CD4-positive, alpha-beta T cell treated with Interleukin-4 for 1 hour (primary cell): ENCODE measurements around the gene GPS1.

Source experiments
- DNase-seq, 2 donors: peaks; one replicate each; pipeline ENCODE4 v3.0.0-alpha.2; 2020 to 2022

GPS1 gene

DNA sequence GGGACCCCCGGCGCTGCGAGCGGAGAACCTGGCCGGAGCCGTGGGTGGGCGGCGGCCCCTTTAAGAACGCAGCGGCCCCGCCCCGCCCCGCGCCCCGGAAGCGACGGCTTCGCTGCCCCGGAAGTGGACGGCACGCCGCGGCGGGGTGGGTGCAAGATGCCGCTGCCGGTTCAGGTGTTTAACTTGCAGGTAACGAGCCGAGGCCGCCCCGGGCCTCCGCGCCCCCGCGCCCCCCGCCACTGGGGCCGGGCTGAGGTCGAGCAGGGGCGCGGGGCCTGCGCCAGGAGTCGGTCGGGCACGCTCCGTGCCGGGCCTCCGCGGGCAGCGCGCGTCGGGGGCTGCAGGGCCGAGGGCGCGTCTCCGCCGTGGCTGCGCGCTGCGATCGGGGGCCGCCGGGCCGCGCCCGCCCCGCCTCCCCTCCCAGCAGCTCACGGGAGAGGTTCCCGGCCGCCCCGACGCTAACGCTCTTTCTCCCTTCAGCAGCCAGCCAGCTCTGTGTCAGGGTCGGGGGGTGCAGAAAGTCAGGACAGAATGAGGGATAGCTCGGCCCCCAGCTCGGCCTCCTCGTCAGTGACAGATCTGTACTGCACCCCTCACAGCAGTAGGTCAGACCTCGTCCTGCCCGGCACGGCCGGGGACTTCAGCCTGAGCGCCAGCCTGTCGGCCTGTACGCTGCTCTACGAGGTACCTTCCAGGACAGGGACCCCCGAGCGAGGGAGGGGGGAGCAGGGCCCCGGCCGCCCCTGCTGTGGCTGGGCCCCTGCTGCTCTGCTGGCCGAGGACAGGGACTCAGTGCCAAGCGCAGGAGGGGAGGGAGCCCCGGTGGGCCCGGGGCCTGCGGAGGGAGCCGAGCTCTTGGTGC lies at the start of gene GPS1, which contains the start of gene RFNG:
Gene GPS1, plus strand, starts transcription at position 123 of the 862 bp plus-strand sequence. Its CDS starts 34 bp downstream, at position 157.
Gene RFNG, minus strand, starts transcription at position 36 of the 862 bp plus-strand sequence. CDS start 45 bp downstream, outside the sequence.
- peak; percentile 66 to 75 for DNase-seq

GRCh38 chr17:82003411-82004381 lies 48.0 kb upstream of the GPS1 start:
- no peak for DNase-seq

DNA sequence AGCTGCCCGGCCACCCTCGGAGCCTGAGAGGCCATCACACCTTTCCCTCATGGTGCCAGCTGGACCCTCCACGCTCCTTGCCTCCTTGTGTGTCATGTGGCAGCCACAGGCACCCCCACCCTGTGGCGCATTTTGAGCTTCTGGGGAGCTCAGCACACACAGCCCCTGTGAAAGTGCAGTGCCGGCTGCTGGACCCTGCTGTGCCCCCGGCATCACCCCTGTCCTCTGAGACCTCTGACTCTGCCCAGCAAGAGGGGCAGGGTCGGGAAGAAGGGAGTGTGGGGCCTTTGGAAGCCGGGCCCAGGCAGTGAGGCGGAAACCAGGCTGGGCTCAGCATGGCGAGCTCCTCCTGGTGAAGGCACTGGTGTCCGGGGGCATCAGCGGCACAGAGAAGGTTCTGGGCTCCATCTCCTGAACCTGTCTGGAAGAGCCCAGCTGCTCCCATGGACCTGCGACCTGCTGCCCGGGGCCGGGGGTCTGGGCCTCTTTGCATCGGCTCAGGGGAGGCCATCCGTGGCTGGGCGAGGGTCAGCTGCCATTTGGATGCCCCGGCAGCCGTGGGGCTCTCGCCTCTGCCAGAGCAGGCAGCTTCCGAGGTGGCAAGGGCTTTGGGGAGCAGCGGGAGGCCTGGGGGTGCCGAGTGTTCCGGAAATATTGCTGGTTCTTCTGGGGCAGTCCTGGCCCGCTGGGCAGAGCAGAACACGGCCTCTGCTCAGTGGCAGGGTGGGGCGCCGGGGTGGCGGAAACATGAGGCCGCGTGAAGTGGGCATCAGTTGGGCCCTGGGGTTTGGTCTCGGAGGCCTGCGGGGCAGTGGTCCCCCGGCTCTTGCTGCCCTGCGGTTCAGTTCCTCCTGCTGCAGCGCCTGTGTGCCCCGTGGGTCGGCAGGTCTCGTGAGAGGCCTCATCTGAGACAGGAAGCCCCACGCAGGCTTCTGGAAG lies 46.9 kb upstream of the GPS1 start:
- DNase-seq: no peak

GRCh38 chr17:82005701-82006348 lies 45.9 kb upstream of the GPS1 start:
- no peak for DNase-seq

- no peak for DNase-seq
These were observed 45.0 kb upstream of the GPS1 start for GRCh38 chr17:82006468-82007227.

DNA sequence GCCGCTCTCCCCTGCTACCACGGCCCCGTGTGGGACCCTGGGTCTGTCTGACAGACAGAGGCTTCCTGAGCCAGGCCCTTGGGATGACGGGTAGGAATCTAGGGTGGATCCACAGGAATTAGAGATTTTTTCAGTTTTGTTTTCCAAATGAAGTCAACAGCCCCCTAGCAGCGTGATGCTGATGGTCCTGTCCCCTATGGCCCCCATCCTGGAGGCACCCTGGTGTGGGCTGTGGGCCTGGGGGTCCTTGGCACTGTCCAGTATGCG lies 44.5 kb upstream of the GPS1 start:
- DNase-seq: no peak

DNA sequence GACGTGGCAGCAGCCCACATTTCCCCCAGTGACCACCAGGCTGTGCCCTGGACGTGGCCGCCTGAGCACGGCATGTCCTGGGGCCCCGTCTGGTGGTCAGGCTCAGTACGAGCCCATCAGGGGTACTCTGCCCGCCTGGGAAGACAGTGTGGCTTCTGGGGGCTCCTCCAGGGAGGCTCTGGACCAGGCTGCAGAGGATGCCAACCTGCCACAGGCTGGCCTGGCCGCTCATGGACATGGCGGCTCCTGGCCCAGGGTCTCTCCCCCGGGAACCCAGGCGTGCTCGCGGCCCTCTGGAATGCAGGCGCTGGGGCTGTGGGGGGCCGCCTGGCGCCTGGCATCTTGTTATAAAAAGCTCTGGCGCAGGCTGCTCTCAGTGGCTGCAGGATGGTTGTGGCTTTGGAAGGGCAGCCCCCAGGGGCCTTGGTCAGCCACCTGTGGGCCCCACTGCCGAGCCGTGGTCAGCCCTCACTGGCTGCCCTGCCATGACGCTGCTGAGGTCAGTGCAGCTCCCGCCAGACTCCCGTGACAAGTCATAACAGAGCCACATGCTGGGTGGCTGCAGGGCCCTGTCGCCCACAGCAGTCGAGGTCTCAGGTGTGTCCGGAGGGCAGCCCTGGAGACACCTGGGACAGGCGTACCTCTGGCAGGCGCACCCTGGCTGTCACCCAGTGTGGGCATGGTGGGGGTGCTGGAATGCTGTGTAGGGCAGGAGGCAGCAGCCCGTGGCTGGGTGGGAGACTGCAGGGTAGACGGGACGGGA lies 44.0 kb upstream of the GPS1 start:
- DNase-seq: no peak

DNA sequence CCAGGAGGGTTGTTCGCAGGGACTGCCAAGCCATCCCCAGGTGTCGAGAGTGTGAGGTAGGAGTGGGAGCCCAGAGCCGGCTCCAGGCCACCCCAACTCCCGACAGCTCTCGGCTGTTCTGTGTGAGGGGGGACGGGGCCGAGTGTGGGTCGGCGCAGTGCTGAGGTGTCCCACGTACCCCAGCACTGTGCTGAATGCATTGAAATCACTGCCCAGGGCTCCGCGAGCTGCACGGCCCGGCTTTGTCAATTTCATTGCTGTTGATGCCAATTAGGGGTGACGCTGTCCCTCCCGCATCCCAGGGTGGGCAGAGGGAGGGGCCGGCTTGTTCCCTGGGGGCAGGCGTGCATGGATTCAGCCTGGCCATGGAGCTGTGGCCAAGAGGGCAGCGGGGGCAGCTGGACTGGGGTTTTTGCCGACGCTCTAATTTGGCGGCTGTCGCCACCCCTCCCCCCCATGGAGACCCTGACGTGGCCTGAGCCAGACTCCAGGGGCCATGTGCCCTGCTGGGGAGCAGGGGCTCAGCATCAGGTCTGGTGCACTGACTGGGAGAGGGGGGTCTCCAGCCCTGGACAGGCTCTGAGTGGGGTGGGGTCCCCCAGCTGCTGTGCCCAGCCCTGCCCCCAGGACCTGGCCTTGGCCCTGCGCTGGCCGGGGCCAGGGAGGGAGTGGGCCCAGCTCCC lies 43.3 kb upstream of the GPS1 start:
- no peak for DNase-seq

- DNase-seq: no peak
These were observed 42.7 kb upstream of the GPS1 start for GRCh38 chr17:82008941-82009405.

GRCh38 chr17:82009413-82009812 lies 42.3 kb upstream of the GPS1 start:
- DNase-seq: no peak

DNA sequence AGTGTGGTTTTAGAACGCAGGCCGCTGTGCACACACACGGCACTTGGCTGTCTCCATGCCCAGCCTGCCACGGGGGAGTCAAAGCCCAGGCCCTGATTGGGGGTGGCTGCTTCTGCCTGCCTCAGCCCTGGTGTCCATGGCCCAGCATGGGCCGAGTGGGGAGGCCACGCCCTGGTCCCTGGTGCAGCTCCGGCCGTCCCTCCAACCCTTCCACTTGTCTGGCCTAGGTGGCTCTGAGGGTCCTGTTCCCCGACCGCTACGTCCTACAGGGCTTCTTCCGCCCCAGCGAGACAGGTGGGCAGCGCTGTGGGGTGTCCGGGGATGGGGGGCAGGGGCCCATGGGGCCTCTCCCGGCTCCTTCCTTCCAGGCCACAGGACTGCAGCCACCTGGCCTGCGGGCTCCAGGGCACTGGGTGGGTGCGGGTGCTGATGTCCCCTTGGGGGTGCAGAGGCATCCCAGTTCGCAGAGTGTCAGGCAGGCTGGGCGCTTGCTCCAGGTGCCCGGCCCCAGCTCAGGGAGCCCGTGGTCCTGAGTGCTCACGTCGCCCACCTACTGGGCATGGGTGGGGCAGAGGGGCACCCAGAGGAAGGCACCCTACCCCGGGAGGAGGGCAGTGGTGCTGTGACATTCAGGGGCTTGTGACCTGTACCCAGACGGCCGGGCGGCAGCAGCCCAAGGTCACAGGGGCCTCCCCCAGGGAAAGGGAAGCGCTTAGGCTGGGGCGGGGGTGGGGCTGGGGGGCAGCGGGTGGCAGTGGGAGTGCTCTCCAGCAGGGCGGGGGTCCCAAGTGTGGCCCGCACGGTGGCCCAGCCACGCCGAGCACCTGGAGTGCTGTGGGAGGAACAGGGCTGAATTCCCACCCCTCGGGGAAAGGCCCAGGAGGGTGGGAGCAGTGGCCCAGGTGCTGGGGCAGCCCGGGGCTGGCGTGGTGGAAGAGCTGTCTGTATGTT lies 40.8 kb upstream of the GPS1 start:
- DNase-seq: no peak

GRCh38 chr17:82011617-82012187 lies 40.0 kb upstream of the GPS1 start:
- no peak for DNase-seq

GRCh38 chr17:82012261-82012639 lies 39.4 kb upstream of the GPS1 start:
- DNase-seq: no peak

- DNase-seq: no peak
These were observed 38.9 kb upstream of the GPS1 start for GRCh38 chr17:82012640-82013295.

DNA sequence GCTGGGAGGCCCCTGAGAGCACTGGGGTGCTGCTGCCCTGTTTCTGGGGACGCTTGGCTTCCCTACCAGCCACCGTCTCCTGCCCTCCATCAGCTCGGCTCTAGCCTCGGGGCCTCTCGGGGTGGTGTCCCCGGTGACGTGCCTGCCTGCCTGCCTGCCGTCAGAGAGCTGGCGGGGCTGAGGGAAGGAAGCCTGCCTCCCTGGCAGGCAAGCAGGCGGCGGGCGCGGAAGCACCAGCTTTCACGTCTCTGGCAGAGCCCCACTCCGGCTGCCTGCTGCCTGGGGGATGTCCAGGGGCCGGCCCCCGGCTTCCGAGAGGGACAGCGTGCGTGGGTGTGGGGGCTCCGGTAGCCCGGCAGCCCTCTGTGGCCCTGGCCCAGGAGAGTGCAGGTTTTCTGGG lies 38.4 kb upstream of the GPS1 start:
- DNase-seq: no peak

DNA sequence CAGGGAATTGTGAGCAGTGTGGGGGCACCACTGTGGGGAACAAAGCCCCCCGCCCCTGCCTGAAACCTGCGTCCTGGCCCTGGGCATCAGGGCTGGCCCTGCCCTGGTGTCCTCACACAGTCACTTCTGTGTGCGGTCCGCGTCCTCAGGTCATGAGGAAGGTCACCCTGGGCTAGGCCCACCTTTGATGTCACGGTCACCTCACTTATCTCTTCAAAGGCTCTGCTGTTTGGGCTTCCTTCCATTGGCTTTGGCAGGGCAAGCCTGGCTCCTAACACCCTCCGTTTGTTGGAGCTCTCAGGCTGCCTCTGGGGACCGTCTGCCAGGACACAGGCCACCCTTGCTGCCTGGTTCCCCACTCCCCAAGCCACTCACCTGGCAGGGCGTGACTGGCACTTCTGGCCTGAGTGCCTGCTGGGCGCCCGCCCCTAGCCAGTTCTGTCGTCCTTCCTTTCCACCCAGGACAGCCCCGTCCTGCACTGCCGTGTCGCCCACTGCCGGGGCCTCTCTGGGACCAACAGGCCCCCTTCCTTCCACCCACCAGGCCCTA lies 37.9 kb upstream of the GPS1 start:
- DNase-seq: no peak

GRCh38 chr17:82014432-82014831 lies 37.3 kb upstream of the GPS1 start:
- DNase-seq: no peak
